ENCODE measurements around the gene VPS37D. TPM values are rescaled to one million over a fixed set of nuclear protein-coding genes. Genes with fewer than 3 reads are reported as not detected.

VPS37D gene
- total and polyA plus RNA-seq, 3 donors from 2014 or later = 10.3 to 24.8 (median 15.0) TPM

- H3K27me3 ChIP-seq = no peaks in the 10 kb centered on the region
- peak; percentile 77 for DNase-seq
- H3K36me3 ChIP-seq (ENCODE audit: low read depth, missing control alignments) = no peaks in the 10 kb centered on the region
Observed at GRCh38 chr7:73703757-73704639, 36.4 kb downstream of the VPS37D start.

GRCh38 chr7:73704640-73705550 lies 37.3 kb downstream of the VPS37D start:
- H3K36me3 ChIP-seq (ENCODE audit: low read depth, missing control alignments) = no peaks in the 10 kb centered on the region
- 79 to 82% methylated on average over 12 to 23 of the region's 23 CpGs for WGBS, 2 donors
- H3K27ac ChIP-seq = no peak overlapping the region
- TF ChIP-seq CTCF (IDR thresholded peaks at IDR 0.05) = no peak
- TF ChIP-seq POLR2A (IDR thresholded peaks at IDR 0.05) = no peak
- no peaks in the 10 kb centered on the region for H3K27me3 ChIP-seq
- peaks cover 10% of the 10 kb centered on the region for H3K4me1 ChIP-seq
- H3K9me3 ChIP-seq = no peaks in the 10 kb centered on the region
- H3K4me3 ChIP-seq = no peak overlapping the region
- no peak for DNase-seq
- intact Hi-C loops (cut with DNase I; ENCODE audit: low total_unique reads) = no loop called here

More at GRCh38 chr7:73703757-73704639, 36.4 kb downstream of the VPS37D start:
- H3K27ac ChIP-seq = peak overlapping the region in 1 of 2 donors; percentile 8
- intact Hi-C loops (cut with DNase I; ENCODE audit: low total_unique reads) = no loop called here
- 31 to 43% methylated on average over 6 to 37 of the region's 45 CpGs for WGBS, 2 donors
- H3K9me3 ChIP-seq = no peaks in the 10 kb centered on the region
- H3K4me1 ChIP-seq = peaks cover 10% of the 10 kb centered on the region
- peak overlapping the region; percentile 1 to 43 for H3K4me3 ChIP-seq
- TF ChIP-seq CTCF (IDR thresholded peaks at IDR 0.05) = no peak
- no peak for TF ChIP-seq POLR2A (IDR thresholded peaks at IDR 0.05)

- H3K36me3 ChIP-seq (ENCODE audit: low read depth, missing control alignments) = no peaks in the 10 kb centered on the region
- no peak overlapping the region for H3K27ac ChIP-seq
- TF ChIP-seq CTCF (IDR thresholded peaks at IDR 0.05) = no peak
- TF ChIP-seq POLR2A (IDR thresholded peaks at IDR 0.05) = no peak
- no peaks in the 10 kb centered on the region for H3K27me3 ChIP-seq
- 88 to 92% methylated on average over 9 to 10 of the region's 10 CpGs for WGBS, 2 donors
- DNase-seq = no peak
- H3K9me3 ChIP-seq = no peaks in the 10 kb centered on the region
- intact Hi-C loops (cut with DNase I; ENCODE audit: low total_unique reads) = no loop called here
- H3K4me3 ChIP-seq = no peak overlapping the region
- peaks cover 10% of the 10 kb centered on the region for H3K4me1 ChIP-seq
Observed at GRCh38 chr7:73705551-73705920, 37.9 kb downstream of the VPS37D start.

- no peak for DNase-seq
- Histone ChIP-seq H3K36me3 (ENCODE audit: low read depth, missing control alignments) (no peaks in the 10 kb centered on the region), H3K27ac (no peak overlapping the region)
Observed at GRCh38 chr7:73706126-73707044, 38.8 kb downstream of the VPS37D start.

More at GRCh38 chr7:73706126-73707044, 38.8 kb downstream of the VPS37D start:
- no peak overlapping the region for H3K4me3 ChIP-seq
- WGBS, 2 donors = 79 to 88% methylated on average over 14 to 25 of the region's 25 CpGs
- no peaks in the 10 kb centered on the region for H3K9me3 ChIP-seq
- intact Hi-C loops (cut with DNase I; ENCODE audit: low total_unique reads) = no loop called here
- H3K4me1 ChIP-seq = peaks cover 10% of the 10 kb centered on the region
- TF ChIP-seq CTCF (IDR thresholded peaks at IDR 0.05) = no peak
- TF ChIP-seq POLR2A (IDR thresholded peaks at IDR 0.05) = no peak
- H3K27me3 ChIP-seq = no peaks in the 10 kb centered on the region
